ENCODE measurements around the gene MDK. TPM values are rescaled to one million over a fixed set of nuclear protein-coding genes. Genes with fewer than 3 reads are reported as not detected.

Gene MDK
- total RNA-seq, 2 donors from 2014 or later = 644 to 1,502 TPM

- peaks cover 38% of the 10 kb centered on the region for H3K27me3 ChIP-seq (ENCODE audit: control insufficient read depth, insufficient read depth, low read length, poor library complexity, severe bottlenecking)
- H3K27ac Mint-ChIP-seq = no peak overlapping the region
Measured at GRCh38 chr11:46393231-46393616, 11.8 kb downstream of the MDK start.

GRCh38 chr11:46393759-46394158, 12.3 kb downstream of the MDK start:
- H3K4me1 ChIP-seq (ENCODE audit: control insufficient read depth, insufficient read depth, low read length) = peaks cover 4% of the 10 kb centered on the region
- WGBS, 2 experiments (ENCODE audit: insufficient coverage in 1 of 2, insufficient read length in 1 of 2) = 91 to 93% methylated on average over 3 to 4 of the region's 4 CpGs
- peaks cover 41% of the 10 kb centered on the region for H3K27me3 Mint-ChIP-seq (ENCODE audit: insufficient read depth)
- peaks cover 13% of the 10 kb centered on the region for H3K4me1 Mint-ChIP-seq
- peaks cover 26% of the 10 kb centered on the region for H3K36me3 ChIP-seq (ENCODE audit: control insufficient read depth, insufficient read depth, low read length)
- H3K9me3 Mint-ChIP-seq = no peaks in the 10 kb centered on the region
- H3K27me3 ChIP-seq (ENCODE audit: control insufficient read depth, insufficient read depth, low read length, poor library complexity, severe bottlenecking) = peaks cover 33% of the 10 kb centered on the region
- no peak overlapping the region for H3K4me3 ChIP-seq (ENCODE audit: low read length)
- no peak overlapping the region for H3K4me3 Mint-ChIP-seq
- no peak overlapping the region for H3K9ac ChIP-seq (ENCODE audit: extremely low read depth, low read length, poor library complexity, severe bottlenecking)
- H3K36me3 Mint-ChIP-seq (ENCODE audit: low read depth) = peaks cover 24% of the 10 kb centered on the region
- no peak overlapping the region for H3K27ac ChIP-seq (ENCODE audit: low read depth, low read length)
- DNase-seq = no peak
- H3K9me3 ChIP-seq (ENCODE audit: control insufficient read depth, low read length) = no peaks in the 10 kb centered on the region
- TF ChIP-seq CTCF (conservative IDR thresholded peaks at IDR 0.05) = no peak
- H3K27ac Mint-ChIP-seq = no peak overlapping the region

More at GRCh38 chr11:46393231-46393616, 11.8 kb downstream of the MDK start:
- H3K4me3 Mint-ChIP-seq = peak overlapping the region; percentile 60
- Histone ChIP-seq H3K27ac (ENCODE audit: low read depth, low read length) (no peak overlapping the region), H3K9ac (ENCODE audit: extremely low read depth, low read length, poor library complexity, severe bottlenecking) (no peak overlapping the region), H3K4me3 (ENCODE audit: low read length) (peak overlapping the region; percentile 79), H3K36me3 (ENCODE audit: control insufficient read depth, insufficient read depth, low read length) (peaks cover 25% of the 10 kb centered on the region), H3K9me3 (ENCODE audit: control insufficient read depth, low read length) (no peaks in the 10 kb centered on the region), H3K4me1 (ENCODE audit: control insufficient read depth, insufficient read depth, low read length) (peaks cover 8% of the 10 kb centered on the region)
- H3K27me3 Mint-ChIP-seq (ENCODE audit: insufficient read depth) = peaks cover 46% of the 10 kb centered on the region
- 50 to 69% methylated on average over 2 to 4 of the region's 4 CpGs for WGBS, 2 experiments (ENCODE audit: insufficient coverage in 1 of 2, insufficient read length in 1 of 2)
- no peak for TF ChIP-seq CTCF (conservative IDR thresholded peaks at IDR 0.05)
- H3K36me3 Mint-ChIP-seq (ENCODE audit: low read depth) = peaks cover 22% of the 10 kb centered on the region
- no peak for DNase-seq
- peaks cover 17% of the 10 kb centered on the region for H3K4me1 Mint-ChIP-seq
- no peaks in the 10 kb centered on the region for H3K9me3 Mint-ChIP-seq

GRCh38 chr11:46397526-46397925, 16.1 kb downstream of the MDK start:
- peaks cover 9% of the 10 kb centered on the region for H3K4me1 Mint-ChIP-seq
- Histone ChIP-seq H3K9me3 (ENCODE audit: control insufficient read depth, low read length) (no peaks in the 10 kb centered on the region), H3K27ac (ENCODE audit: low read depth, low read length) (no peak overlapping the region), H3K9ac (ENCODE audit: extremely low read depth, low read length, poor library complexity, severe bottlenecking) (no peak overlapping the region), H3K27me3 (ENCODE audit: control insufficient read depth, insufficient read depth, low read length, poor library complexity, severe bottlenecking) (peaks cover 7% of the 10 kb centered on the region), H3K4me3 (ENCODE audit: low read length) (no peak overlapping the region), H3K36me3 (ENCODE audit: control insufficient read depth, insufficient read depth, low read length) (peaks cover 43% of the 10 kb centered on the region), H3K4me1 (ENCODE audit: control insufficient read depth, insufficient read depth, low read length) (no peaks in the 10 kb centered on the region)
- H3K36me3 Mint-ChIP-seq (ENCODE audit: low read depth) = peaks cover 38% of the 10 kb centered on the region
- H3K27ac Mint-ChIP-seq = no peak overlapping the region
- no peak for DNase-seq
- no peaks in the 10 kb centered on the region for H3K9me3 Mint-ChIP-seq
- H3K4me3 Mint-ChIP-seq = no peak overlapping the region
- peaks cover 19% of the 10 kb centered on the region for H3K27me3 Mint-ChIP-seq (ENCODE audit: insufficient read depth)
- 97% methylated on average over 16 to 19 of the region's 19 CpGs for WGBS, 2 experiments (ENCODE audit: insufficient coverage in 1 of 2, insufficient read length in 1 of 2)
- TF ChIP-seq CTCF (conservative IDR thresholded peaks at IDR 0.05) = no peak

Data from endodermal cell (in vitro differentiated cells).